ENCODE results near the gene CCN6.

DNA sequence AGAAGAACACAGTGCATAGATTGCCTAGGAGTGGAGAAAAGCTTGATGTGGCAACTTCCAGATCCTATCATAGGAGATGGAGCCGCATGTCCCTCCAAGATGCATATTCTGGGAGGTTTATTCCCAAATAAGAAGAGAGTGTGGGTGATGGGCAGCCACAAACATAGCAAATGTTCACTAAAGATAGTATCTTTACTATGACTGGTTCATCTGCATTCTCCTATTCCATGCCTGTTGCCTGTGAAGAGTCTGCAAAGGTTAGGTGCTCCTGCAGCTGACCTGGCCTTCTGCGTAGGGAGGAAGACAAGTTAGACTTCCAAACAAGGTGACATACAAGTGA is 14.5 kb upstream of the CCN6 start:
- no peak for TF ChIP-seq YY1 (IDR thresholded peaks at IDR 0.05; ENCODE audit: extremely low read depth, insufficient replicate concordance, low read depth, low read length)
- TF ChIP-seq, protein P1, sequence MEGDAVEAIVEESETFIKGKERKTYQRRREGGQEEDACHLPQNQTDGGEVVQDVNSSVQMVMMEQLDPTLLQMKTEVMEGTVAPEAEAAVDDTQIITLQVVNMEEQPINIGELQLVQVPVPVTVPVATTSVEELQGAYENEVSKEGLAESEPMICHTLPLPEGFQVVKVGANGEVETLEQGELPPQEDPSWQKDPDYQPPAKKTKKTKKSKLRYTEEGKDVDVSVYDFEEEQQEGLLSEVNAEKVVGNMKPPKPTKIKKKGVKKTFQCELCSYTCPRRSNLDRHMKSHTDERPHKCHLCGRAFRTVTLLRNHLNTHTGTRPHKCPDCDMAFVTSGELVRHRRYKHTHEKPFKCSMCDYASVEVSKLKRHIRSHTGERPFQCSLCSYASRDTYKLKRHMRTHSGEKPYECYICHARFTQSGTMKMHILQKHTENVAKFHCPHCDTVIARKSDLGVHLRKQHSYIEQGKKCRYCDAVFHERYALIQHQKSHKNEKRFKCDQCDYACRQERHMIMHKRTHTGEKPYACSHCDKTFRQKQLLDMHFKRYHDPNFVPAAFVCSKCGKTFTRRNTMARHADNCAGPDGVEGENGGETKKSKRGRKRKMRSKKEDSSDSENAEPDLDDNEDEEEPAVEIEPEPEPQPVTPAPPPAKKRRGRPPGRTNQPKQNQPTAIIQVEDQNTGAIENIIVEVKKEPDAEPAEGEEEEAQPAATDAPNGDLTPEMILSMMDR (IDR thresholded peaks at IDR 0.05 in 2 of 3, conservative IDR thresholded peaks at IDR 0.05 in 1 of 3; ENCODE audit: borderline replicate concordance in 1 of 3, insufficient read depth in 1 of 3, low read depth in 2 of 3, low read length in 2 of 3): no peak
- TF ChIP-seq SRF (IDR thresholded peaks at IDR 0.05; ENCODE audit: low read depth): no peak
- TF ChIP-seq, protein P2, sequence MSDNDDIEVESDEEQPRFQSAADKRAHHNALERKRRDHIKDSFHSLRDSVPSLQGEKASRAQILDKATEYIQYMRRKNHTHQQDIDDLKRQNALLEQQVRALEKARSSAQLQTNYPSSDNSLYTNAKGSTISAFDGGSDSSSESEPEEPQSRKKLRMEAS (IDR thresholded peaks at IDR 0.05): no peak
- no peak for TF ChIP-seq POLR2A (IDR thresholded peaks at IDR 0.05; ENCODE audit: borderline replicate concordance, extremely low read depth, insufficient read depth, insufficient read length)
- no peak for TF ChIP-seq POLR2AphosphoS5 (IDR thresholded peaks at IDR 0.05; ENCODE audit: low read depth, low read length)
- TF ChIP-seq EZH2 (IDR thresholded peaks at IDR 0.05): no peak
- TF ChIP-seq TCF7L2 (IDR thresholded peaks at IDR 0.05; ENCODE audit: borderline replicate concordance, extremely low read depth, insufficient read depth, insufficient read length): no peak
- no peak for TF ChIP-seq EZH2phosphoT487 (IDR thresholded peaks at IDR 0.05; ENCODE audit: borderline replicate concordance)
- TF ChIP-seq FOSL1 (IDR thresholded peaks at IDR 0.05; ENCODE audit: low read depth): no peak
- no peak for TF ChIP-seq SIN3A (IDR thresholded peaks at IDR 0.05; ENCODE audit: low read depth)
- TF ChIP-seq JUND (IDR thresholded peaks at IDR 0.05): no peak

All from HCT116 (cell line).